GM18951 (cell line): ENCODE measurements around the gene CD81.

Experiments used
- POLR2A ChIP-seq: IDR thresholded peaks from 4 replicates; pipeline ENCODE4 v1.6.1; 2011; ENCODE audit warnings: mild to moderate bottlenecking; ENCODE audit not compliant: insufficient read length, insufficient read depth; ENCODE audit errors: extremely low read depth
- in situ Hi-C: fragments of 300-500 bp; cut with MboI; formaldehyde crosslinking; loops from one replicate; pipeline ENCODE4 v1.12.0; 2022; ENCODE audit warnings: low sequenced_read_pairs, mixed read lengths, inconsistent platforms; ENCODE audit not compliant: unreplicated experiment

The CD81 gene

GRCh38 chr11:2421996-2422395 lies 44.9 kb downstream of the CD81 start:
- TF ChIP-seq POLR2A = no peak
- in situ Hi-C loops = loop anchor here (10.0 kb wide), 1 partner anchor 227 kb away; no protein-coding TSS in a partner anchor

DNA sequence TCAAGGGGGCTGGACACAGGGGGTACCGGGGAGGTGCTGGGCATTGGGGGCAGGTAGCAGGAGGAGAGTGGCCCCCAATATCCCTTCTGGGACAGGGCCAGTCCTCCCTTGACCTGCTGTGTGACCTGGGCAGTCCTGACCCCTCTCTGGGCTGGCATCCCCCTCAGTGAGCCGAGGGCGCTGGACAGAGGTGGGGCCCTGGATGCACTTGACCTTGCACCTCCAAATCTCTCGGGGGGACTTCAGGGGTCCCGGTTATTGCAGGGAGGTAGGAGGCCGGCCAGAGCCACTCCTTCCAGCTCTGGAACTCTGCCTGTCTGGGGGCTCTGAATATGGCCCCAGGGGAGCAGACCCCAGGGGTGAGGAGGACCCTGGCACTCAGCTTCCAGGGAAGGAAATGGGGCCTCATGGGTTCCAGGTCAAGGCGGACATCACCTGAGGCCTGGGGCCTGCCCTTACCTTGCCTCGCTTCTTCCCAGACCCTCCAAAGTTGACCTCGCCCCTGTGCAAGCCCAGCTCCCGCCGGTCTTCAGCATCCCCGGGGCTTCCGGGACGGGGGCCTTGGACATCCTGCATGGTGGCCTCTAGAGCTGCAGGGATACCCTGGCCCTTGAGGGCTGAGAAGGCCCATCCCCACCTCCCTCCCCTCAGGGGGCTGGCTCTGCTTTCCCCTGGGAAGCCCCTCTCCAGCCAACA lies 45.5 kb downstream of the CD81 start:
- in situ Hi-C loops = loop anchor here (10.0 kb wide), 1 partner anchor 228 kb away; no protein-coding TSS in a partner anchor
- TF ChIP-seq POLR2A = no peak

GRCh38 chr11:2423157-2424025 lies 46.3 kb downstream of the CD81 start:
- TF ChIP-seq POLR2A = no peak
- in situ Hi-C loops = loop anchor here (10.0 kb wide), 1 partner anchor 229 kb away; no protein-coding TSS in a partner anchor

GRCh38 chr11:2424811-2425495 lies 47.8 kb downstream of the CD81 start:
- in situ Hi-C loops = loop anchor here (5.0 to 25.0 kb wide), 3 partner anchors 108 to 462 kb away; partner anchors contain the start of gene CDKN1C
- no peak for TF ChIP-seq POLR2A

GRCh38 chr11:2425506-2425905 lies 48.4 kb downstream of the CD81 start:
- TF ChIP-seq POLR2A = no peak
- in situ Hi-C loops = loop anchor here (5.0 to 25.0 kb wide), 3 partner anchors 108 to 462 kb away; partner anchors contain the start of gene CDKN1C

DNA sequence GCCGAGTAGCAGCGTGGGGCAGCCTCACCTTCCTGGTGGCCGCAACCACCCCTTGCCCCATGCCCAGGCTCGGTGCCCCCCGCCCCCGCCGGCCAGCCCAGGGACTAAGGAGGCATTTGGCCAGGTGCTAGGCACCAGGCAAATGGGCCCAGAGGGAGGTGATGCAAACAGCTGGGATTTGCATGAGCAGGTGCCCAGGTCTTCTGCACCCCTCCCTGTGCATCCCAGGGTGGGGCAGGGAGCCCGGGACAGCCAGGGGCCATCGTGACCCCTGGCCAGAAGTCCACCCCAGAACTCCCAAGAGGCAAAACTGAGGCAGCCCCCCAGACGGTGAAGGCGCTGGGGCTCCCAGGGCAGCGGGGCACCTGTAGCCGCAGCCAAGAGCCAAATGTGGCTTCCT lies 49.1 kb downstream of the CD81 start:
- no peak for TF ChIP-seq POLR2A
- in situ Hi-C loops = loop anchor here (5.0 to 25.0 kb wide), 3 partner anchors 109 to 461 kb away; partner anchors contain the start of gene CDKN1C

- no peak for TF ChIP-seq POLR2A
- in situ Hi-C loops = loop anchor here (5.0 to 25.0 kb wide), 3 partner anchors 110 to 460 kb away; partner anchors contain the start of gene CDKN1C
Observed at GRCh38 chr11:2426826-2427521, 49.9 kb downstream of the CD81 start.

- in situ Hi-C loops = loop anchor here (5.0 to 25.0 kb wide), 3 partner anchors 111 to 459 kb away; partner anchors contain the start of gene CDKN1C
- no peak for TF ChIP-seq POLR2A
Observed at GRCh38 chr11:2427721-2428321, 50.7 kb downstream of the CD81 start.

DNA sequence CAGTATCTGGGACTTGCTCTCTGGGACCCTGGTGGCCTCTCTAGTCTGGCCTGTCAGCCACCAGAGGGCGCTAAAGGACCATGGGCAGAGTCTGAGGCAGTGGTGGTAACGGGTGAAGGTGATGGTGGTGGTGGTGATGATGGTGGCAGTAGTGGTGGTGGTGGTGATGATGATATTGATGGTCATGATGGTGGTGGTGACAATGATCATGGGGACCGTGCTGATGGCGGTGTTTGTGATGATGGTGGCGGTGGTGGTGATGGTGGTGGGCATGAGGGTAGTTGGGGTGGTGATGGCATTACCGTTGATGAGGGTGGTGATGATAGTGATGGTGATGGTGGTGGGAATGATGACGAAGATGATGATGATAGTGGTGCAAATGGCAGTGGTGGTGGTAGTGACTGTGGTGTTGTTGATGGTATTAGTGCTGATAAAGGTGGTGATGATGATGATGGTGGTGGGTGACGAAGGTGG lies 51.2 kb downstream of the CD81 start:
- in situ Hi-C loops = loop anchor here (5.0 to 25.0 kb wide), 3 partner anchors 111 to 459 kb away; partner anchors contain the start of gene CDKN1C
- TF ChIP-seq POLR2A = no peak

DNA sequence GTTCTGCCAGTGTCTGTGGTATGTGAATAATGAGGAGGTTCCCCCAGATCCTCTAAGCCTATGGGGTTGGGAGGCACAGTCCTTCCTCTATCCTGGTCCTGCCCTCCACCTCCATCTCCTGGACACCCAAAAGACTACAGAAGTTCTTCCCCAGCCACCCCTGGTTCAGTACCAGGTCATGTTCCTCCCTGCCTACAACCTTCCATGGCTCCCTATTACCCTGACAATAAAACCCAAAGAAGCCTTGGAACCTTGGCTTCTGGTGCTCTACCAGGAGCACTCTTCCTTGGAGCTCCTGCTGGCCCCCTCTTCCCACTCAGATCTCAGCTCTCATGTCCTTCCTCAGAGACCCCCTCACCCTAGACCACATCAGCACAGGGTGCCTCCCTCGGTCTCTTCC lies 54.3 kb downstream of the CD81 start:
- in situ Hi-C loops = loop anchor here (10.0 to 25.0 kb wide), 2 partner anchors 103 to 456 kb away; partner anchors contain the start of gene CDKN1C
- TF ChIP-seq POLR2A = no peak

DNA sequence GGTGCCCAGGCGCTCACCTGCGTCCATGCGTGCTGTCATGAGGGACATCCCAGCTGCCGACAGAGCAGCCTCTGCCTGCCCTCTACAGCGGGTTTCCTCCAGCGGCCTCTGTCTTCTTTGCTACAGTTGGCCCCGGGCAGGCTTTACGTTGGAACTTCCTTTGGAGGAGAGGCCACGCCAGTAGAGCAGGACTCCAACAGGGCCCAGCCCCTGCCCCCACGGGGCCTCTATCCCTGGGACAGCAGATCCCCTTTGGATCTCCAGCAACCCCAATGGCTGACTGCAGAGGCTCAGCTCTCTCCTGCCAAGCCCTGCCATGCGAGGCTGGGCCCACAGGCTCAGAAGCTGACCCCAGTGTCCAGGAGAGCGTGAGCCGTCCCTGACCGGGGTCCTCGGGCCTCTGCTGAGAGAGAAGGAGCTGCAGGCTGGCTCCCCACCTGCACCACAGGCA lies 55.1 kb downstream of the CD81 start:
- in situ Hi-C loops = loop anchor here (10.0 to 25.0 kb wide), 2 partner anchors 103 to 455 kb away; partner anchors contain the start of gene CDKN1C

More for the DNA sequence above, 55.1 kb downstream of the CD81 start:
- TF ChIP-seq POLR2A = no peak
